Chondrocyte (in vitro differentiated cells): ENCODE results near the gene ATP6V0D1. TPM values are rescaled to one million over a fixed set of nuclear protein-coding genes. Genes with fewer than 3 reads are reported as not detected.
"Not testable (repeated sequence)": the region's sequence is repeated elsewhere in the genome, so short reads cannot be mapped to it uniquely, and the experiment has no call there.

ENCODE experiments used
- DNase-seq: peaks from one replicate; pipeline ENCODE4 v3.0.0; 2021; ENCODE audit warnings: mixed read lengths, low spot score
- H3K27ac Mint-ChIP-seq: one replicate; pipeline ENCODE4 v1.8.0; 2021; ENCODE audit warnings: mild to moderate bottlenecking, moderate library complexity, mixed read lengths; ENCODE audit not compliant: unreplicated experiment
- H3K27me3 Mint-ChIP-seq: 2 replicates; pipeline ENCODE4 v1.8.0; 2021; ENCODE audit warnings: low read depth, mixed read lengths
- H3K36me3 Mint-ChIP-seq: 2 replicates; pipeline ENCODE4 v1.8.0; 2021; ENCODE audit warnings: low read depth, mixed read lengths
- H3K4me1 Mint-ChIP-seq: 2 replicates; pipeline ENCODE4 v1.8.0; 2021; ENCODE audit warnings: low read depth, mild to moderate bottlenecking, mixed read lengths
- H3K4me3 Mint-ChIP-seq: one replicate; pipeline ENCODE4 v1.8.0; 2021; ENCODE audit warnings: mild to moderate bottlenecking, moderate library complexity, mixed read lengths; ENCODE audit not compliant: unreplicated experiment
- H3K9me3 Mint-ChIP-seq: 2 replicates; pipeline ENCODE4 v1.8.0; 2021; ENCODE audit warnings: low read depth, mixed read lengths
- total RNA-seq: library from RNA; stranded (reverse); gene quantifications from 3 replicates; pipeline ENCODE4 v1.2.1, GENCODE V29; 2021
- TF ChIP-seq, protein P1 (sequence below): fragments of 200-600 bp; sonication (generic); IDR thresholded peaks from 2 replicates; pipeline ENCODE4 v1.5.0; 2021; ENCODE audit warnings: antibody characterized with exemption, mild to moderate bottlenecking, moderate library complexity

ATP6V0D1 gene
- total RNA-seq, 1 donor from 2014 or later, result 85.5 TPM

DNA sequence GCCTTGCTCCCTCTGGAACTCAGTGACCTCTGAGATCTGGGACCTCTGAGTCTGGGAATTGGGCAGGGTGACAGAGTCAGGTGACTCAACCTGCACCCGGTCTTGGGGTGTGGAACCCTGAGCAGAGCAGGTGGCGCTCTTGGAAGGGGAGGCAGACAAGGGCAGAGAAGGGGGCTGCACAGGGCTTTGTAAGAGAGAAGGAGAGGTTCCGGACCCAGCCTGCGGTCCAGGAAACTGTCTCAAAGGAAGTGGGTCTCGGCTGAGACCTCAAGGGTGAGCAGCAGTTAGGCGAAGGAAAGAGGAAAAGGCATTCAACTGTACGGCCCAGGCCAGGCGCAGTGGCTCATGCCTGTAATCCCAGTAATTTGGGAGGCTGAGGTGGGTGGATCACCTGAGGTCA, 37.7 kb upstream of the ATP6V0D1 start:
- no peaks in the 10 kb centered on the region for H3K27me3 Mint-ChIP-seq
- no peaks in the 10 kb centered on the region for H3K9me3 Mint-ChIP-seq
- no peak overlapping the region for H3K4me3 Mint-ChIP-seq
- H3K36me3 Mint-ChIP-seq, result no peaks in the 10 kb centered on the region
- no peak overlapping the region for H3K27ac Mint-ChIP-seq
- no peak for DNase-seq
- H3K4me1 Mint-ChIP-seq, result peaks cover 31% of the 10 kb centered on the region
- TF ChIP-seq, protein P1, sequence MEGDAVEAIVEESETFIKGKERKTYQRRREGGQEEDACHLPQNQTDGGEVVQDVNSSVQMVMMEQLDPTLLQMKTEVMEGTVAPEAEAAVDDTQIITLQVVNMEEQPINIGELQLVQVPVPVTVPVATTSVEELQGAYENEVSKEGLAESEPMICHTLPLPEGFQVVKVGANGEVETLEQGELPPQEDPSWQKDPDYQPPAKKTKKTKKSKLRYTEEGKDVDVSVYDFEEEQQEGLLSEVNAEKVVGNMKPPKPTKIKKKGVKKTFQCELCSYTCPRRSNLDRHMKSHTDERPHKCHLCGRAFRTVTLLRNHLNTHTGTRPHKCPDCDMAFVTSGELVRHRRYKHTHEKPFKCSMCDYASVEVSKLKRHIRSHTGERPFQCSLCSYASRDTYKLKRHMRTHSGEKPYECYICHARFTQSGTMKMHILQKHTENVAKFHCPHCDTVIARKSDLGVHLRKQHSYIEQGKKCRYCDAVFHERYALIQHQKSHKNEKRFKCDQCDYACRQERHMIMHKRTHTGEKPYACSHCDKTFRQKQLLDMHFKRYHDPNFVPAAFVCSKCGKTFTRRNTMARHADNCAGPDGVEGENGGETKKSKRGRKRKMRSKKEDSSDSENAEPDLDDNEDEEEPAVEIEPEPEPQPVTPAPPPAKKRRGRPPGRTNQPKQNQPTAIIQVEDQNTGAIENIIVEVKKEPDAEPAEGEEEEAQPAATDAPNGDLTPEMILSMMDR, result no peak

DNA sequence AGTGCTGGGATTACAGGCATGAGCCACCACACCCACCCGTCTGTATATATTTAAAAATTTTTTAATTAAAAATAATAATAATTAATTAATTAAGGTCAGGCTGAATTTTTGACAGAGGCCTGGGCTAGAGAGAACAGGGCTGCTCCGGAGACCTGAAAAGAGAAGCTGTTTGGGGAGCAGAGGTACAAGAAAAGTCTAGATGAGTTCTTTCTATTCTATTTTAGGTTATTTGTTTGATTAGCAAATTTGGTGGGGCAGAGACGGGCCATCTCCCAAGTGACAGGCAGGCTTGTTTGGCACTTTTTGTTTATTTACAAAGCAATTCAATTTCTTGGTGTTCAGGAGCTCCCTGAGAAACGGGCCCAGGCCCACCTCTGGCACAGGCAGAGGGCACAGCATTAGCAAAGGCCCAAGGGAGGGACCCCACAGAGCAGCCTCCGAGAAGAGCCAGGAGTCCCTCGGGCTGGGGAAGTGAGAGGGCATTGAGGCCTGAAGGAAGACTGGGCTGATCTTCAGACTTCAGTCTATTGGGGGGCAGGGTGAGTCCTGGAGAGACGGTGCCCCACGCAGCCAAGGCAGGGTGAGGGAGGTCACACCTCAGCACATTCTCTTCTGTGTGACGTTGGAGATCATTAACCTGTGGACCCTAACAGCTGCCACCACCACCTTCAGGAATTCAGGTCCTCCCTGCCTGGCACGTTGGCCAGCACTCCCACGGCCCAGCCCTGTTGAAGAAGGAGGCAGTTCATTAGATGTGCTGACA, 36.9 kb upstream of the ATP6V0D1 start:
- Mint-ChIP-seq H3K27me3 (no peaks in the 10 kb centered on the region), H3K36me3 (no peaks in the 10 kb centered on the region), H3K9me3 (no peaks in the 10 kb centered on the region), H3K4me3 (no peak overlapping the region), H3K27ac (no peak overlapping the region), H3K4me1 (peaks cover 31% of the 10 kb centered on the region)
- TF ChIP-seq, protein P1, result no peak
- no peak for DNase-seq

DNA sequence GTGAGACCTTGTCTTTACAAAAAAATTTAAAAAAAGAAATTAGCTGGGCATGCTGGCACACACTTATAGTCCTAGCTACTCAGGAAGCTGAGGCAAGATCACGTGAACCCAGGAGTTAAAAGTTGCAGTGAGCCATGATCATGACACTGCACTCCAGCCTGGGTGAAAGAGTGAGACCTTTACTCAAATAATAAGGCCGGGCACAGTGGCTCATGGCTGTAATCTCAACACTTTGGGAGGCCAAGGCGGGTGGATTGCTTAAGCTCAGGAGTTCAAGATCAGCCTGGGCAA, 36.1 kb upstream of the ATP6V0D1 start:
- TF ChIP-seq, protein P1, result no peak

DNA sequence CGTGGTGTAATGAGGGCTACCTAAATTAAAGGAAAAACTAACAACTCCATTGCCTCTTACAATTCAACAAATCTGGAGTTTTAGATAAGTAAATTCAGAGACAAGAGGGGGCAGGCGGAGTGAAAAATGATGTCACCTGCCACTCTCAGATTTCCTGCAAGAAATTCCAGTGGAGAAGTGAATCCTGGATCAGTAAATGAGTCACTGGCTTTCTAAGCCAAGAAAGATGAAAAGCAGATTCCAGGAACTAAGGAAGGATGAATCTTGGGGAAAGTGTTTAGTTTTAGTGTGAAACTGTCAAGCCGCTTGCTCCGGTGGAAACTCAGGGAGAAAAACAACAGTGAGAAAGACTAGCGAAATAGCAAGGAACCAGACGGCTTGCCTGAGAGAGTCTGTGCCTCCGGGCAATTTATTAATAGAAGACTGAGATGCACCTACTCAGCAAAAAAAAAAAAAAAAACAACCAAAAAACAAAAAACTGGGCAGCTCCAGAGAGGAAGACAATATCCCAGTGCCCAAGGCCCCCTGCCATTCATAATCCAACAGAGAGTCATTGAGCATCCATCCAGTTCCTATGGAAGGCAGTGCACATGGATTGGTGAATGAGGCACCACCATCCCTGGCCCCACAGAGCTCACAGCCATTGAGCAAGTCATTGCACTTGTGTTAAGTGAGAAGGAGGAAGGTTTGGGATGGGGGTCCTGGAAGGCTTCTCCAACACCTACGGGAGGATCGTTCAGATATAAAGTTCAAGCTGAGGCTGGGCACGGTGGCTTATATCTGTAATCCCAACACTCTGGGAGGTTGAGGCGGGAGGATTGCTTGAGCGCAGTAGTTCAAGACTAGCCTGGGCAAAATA, 35.6 kb upstream of the ATP6V0D1 start:
- TF ChIP-seq, protein P1, result no peak
- DNase-seq, result no peak
- Mint-ChIP-seq H3K9me3 (no peaks in the 10 kb centered on the region), H3K36me3 (no peaks in the 10 kb centered on the region), H3K4me3 (peak overlapping the region; percentile 3), H3K4me1 (peaks cover 25% of the 10 kb centered on the region), H3K27me3 (no peaks in the 10 kb centered on the region), H3K27ac (peak overlapping the region; percentile 67)

More for the DNA sequence above, 36.1 kb upstream of the ATP6V0D1 start:
- no peak for DNase-seq
- Mint-ChIP-seq H3K36me3 (no peaks in the 10 kb centered on the region), H3K4me1 (peaks cover 29% of the 10 kb centered on the region), H3K27me3 (no peaks in the 10 kb centered on the region), H3K9me3 (no peaks in the 10 kb centered on the region), H3K27ac (no peak overlapping the region), H3K4me3 (no peak overlapping the region)

DNA sequence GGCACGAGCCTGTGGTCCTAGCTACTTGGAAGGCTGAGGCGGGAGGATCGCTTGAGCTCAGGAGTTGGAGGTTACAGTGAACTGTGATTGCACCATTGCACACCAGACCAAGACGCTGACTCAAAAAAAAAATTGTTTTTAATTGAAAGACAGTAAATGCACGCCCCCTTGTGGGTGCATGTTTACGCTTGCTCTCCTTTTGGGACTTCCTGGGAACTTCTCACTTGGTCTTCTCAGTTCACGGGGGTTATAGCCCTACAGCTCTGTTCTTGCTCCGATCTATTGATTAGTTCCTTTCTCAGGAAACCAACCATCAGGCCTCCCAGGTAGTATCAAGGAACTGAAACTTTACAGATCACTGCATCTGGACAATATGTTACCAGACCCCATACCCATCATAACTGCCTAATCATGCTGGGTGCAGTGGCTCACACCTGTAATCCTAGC, 33.4 kb upstream of the ATP6V0D1 start:
- DNase-seq, result no peak
- Mint-ChIP-seq H3K4me1 (peaks cover 17% of the 10 kb centered on the region), H3K27ac (no peak overlapping the region), H3K4me3 (no peak overlapping the region), H3K36me3 (no peaks in the 10 kb centered on the region), H3K9me3 (no peaks in the 10 kb centered on the region), H3K27me3 (no peaks in the 10 kb centered on the region)
- TF ChIP-seq, protein P1, result peak; percentile 86

DNA sequence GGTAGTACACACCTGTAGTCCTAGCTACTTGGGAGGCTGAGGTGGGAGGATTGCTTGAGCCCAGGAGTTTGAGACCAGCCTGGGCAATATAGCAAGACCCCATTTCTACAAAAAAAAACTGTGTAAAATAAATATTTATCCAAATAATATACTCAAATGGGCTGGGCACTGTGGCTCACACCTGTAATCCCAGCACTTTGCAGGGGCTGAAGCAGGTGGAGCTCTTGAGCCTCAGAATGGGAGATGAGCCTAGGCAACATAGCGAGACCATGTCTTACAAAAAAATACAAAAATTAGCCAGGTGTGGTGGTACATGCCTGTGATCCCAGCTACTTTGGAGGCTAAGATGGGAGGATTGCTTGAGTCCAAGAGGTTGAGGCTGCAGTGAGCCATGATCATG, 32.9 kb upstream of the ATP6V0D1 start:
- H3K27ac Mint-ChIP-seq, H3K4me3 Mint-ChIP-seq, H3K9me3 Mint-ChIP-seq, H3K36me3 Mint-ChIP-seq, H3K27me3 Mint-ChIP-seq, DNase-seq: not testable (repeated sequence)
- peaks cover 17% of the 10 kb centered on the region for H3K4me1 Mint-ChIP-seq
